KBM-7 (cell line): ENCODE results near the gene DEGS1.

ENCODE experiments used
- DNase-seq: peaks from one replicate; pipeline ENCODE4 v3.0.0-alpha.2; 2015
- in situ Hi-C: fragments of 300-500 bp; cut with MboI; formaldehyde crosslinking; loops from 2 replicates; pipeline ENCODE4 v1.14.3; 2020; ENCODE audit warnings: low sequenced_read_pairs, low pct_unique_long_range_greater_than_20kb, mixed read lengths

The DEGS1 gene

DNA sequence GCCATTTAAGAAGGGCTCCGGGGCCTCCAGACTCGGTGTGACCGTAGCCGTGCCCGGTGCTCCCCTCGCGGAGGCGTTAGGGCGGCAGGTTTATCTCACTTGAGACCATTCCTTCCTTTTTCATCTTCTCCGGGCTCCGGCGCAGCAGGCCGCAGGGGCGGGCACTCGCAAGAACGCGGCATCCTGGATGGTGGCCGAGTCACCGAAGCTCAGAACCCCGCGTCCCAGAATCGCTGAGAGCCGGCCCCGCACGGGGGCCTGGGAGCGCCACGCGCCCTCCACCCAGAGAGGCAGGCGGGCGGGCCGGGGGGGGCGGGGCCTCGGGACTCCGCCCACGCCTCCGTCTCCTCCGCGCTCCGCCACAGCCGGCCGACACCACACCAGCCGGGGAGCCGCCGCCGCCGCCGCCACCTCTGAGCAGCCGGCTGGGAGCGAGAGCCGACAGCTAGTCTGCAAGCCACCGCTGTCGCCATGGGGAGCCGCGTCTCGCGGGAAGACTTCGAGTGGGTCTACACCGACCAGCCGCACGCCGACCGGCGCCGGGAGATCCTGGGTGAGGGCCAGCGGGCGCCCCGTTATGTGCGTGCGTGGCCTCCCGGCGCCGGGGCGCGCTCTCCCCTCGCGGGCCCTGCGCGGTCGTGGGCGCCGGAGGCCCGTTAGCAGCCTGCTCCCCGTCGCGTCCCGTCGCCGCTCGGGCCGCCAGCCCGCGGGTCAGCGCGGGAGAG lies at the start of gene DEGS1:
Gene DEGS1 (plus strand): TSS at position 375 of the 725 bp plus-strand sequence. CDS start 97 bp downstream, at position 472.
- peak; percentile 91 for DNase-seq
- in situ Hi-C loops, result no loop called here

GRCh38 chr1:224133741-224134299 lies 49.2 kb upstream of the DEGS1 start:
- DNase-seq, result no peak
- in situ Hi-C loops, result no loop called here

DNA sequence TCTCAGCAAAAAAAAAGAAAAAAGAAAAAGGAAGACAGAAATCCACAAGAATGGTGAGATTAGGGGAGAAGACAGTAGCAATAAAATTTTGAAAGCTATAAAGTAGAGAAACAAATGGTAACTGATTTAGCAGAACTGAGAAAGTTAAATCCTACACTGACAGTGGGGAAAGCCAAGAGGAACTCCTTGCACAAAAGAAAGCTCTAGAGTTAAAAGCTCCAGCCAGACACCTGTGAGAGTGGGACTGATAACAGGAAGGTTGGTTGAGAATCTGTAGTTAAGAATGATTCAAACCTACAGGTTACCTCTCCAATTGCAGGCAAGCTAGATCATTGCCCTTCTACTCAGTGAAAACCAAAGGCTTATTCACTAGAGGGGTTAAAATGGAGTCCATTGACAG lies 45.5 kb upstream of the DEGS1 start:
- no peak for DNase-seq
- in situ Hi-C loops, result no loop called here

- no peak for DNase-seq
- in situ Hi-C loops, result no loop called here
These were observed 44.8 kb upstream of the DEGS1 start for GRCh38 chr1:224138198-224138597.

DNA sequence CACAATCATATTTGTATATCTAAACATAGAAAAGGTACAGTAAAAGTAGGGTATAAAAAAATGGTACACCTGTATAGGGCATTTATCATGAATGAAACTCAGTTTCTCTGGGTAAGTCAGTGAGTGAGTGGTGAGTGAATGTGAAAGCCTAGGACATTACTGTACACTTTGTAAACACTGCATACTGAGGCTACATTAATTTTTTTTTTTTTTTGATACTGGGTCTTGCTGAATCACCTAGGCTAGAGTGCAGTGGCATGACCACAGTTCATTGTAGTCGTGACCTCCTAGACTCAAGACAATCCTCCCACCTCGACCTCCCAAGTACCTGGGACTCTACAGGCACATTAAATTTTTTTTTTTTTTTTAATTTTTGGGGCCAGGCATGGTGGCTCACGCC lies 41.3 kb upstream of the DEGS1 start:
- DNase-seq, result no peak
- in situ Hi-C loops, result no loop called here

DNA sequence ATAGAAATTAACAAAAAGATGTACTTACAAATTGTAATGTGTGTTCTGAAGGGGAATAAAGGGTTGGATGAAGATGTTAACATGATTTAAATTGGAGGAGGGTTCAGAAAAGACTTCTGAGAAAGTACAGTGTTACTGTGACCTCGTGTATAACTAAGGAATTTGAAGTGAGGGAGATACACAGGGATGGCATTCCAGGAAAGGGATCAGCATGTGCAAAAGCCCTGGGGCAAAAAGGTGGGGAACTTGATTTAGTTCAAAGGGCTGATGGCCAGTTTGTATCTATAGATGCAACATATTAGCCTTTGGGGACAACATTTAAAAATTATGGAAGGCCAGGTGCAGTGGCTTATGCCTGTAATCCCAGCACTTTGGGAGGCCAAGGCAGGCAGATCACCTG lies 33.3 kb upstream of the DEGS1 start:
- in situ Hi-C loops, result no loop called here
- no peak for DNase-seq

DNA sequence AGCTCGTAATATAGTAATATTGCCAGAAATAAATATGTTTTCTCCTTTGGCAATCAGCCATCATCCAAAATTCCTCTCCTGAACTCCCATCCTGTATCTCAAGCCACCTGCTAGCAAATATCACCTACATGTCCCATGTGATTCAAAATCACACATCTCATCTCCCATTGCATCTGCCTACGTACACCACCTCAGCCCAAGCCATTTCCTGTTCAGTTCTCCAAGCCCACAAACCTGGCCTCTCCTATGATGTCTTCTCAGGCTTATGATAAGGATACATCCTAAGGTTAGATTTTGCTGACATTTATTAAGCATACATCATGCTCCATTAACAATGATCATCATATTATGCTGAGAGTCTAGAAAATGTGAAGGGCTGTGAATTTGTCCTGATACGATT lies 31.9 kb upstream of the DEGS1 start:
- in situ Hi-C loops, result no loop called here
- DNase-seq, result no peak

DNA sequence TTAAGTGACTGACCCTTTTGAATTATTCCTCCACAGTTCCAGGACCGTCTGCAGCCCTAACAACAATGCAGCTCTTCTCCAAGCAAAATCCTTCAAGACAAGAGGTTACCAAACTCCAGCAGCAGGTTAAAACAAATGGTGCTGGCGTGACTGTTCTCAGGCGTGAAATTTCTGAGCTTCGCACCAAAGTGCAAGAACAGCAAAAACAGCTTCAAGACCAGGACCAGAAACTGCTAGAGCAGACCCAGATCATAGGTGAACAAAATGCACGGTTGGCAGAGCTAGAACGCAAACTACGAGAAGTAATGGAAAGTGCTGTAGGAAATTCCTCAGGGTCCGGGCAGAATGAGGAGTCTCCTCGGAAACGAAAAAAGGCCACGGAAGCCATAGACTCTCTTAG lies 25.7 kb upstream of the DEGS1 start:
- no peak for DNase-seq
- in situ Hi-C loops, result no loop called here

DNA sequence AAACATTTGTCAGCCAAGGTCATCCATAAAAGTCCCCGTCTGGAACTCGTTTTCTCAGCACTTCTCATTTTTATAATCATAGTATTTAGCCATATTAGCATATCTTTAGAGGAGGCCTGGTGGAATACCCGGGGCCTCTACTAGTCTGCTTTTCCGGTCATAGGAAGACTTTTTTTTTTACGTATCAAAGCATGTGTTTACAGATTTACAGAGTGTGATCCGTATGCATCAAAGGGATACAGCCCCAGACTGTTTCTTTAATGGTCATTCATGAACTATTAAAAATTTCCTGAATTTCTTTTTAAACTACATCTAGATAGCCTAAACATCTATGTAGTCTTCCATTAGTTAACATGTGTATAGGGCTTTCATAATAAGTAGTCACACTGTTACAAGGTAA lies 23.5 kb upstream of the DEGS1 start:
- in situ Hi-C loops, result no loop called here
- no peak for DNase-seq

GRCh38 chr1:224160171-224160682 lies 22.8 kb upstream of the DEGS1 start:
- no peak for DNase-seq
- in situ Hi-C loops, result no loop called here

DNA sequence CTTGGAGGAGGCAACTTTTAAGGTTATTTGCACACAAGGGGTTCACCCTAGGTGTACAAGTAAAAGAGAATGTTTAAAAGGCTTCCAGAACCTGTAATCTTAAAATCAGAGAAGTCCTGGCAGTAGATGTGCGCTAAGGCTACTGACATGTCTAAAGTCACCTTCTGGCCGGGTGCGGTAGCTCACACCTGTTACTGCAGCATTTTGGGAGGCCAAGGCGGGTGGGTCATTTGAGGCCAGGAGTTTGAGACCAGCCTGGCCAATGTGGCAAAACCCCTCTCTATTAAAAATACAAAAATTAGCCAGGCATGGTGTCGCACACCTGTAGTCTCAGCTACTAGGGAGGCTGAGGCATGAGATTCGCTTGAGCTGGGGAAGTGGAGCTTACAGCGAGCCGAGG lies 20.3 kb upstream of the DEGS1 start:
- in situ Hi-C loops, result no loop called here
- no peak for DNase-seq

GRCh38 chr1:224163311-224163710 lies 19.7 kb upstream of the DEGS1 start:
- in situ Hi-C loops, result no loop called here
- no peak for DNase-seq

GRCh38 chr1:224168859-224169380 lies 14.1 kb upstream of the DEGS1 start:
- peak; percentile 82 for DNase-seq
- in situ Hi-C loops, result no loop called here

- DNase-seq, result no peak
- in situ Hi-C loops, result no loop called here
These were observed 13.2 kb upstream of the DEGS1 start for GRCh38 chr1:224169718-224170270.

DNA sequence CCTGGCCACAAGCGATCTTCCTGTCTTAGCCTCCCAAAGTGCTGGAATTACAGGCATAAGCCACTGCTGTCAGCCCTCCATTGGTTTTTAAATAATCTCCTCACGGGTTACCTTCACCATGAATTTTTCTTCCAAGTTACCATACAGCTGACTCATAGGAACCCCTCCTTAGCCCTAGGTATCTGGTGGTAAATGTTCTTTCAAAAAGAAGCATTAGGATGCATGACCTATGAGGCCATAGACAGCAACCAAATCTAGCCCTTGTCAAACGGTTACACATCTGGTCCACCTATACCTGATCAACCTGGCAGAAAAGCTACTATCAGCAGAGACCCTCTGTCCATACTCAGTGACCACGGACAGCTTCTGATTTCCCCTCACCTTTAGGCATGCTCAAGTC lies 12.7 kb upstream of the DEGS1 start:
- no peak for DNase-seq
- in situ Hi-C loops, result no loop called here

- DNase-seq, result peak; percentile 45
- in situ Hi-C loops, result no loop called here
These were observed 12.1 kb upstream of the DEGS1 start for GRCh38 chr1:224170748-224171478.

DNA sequence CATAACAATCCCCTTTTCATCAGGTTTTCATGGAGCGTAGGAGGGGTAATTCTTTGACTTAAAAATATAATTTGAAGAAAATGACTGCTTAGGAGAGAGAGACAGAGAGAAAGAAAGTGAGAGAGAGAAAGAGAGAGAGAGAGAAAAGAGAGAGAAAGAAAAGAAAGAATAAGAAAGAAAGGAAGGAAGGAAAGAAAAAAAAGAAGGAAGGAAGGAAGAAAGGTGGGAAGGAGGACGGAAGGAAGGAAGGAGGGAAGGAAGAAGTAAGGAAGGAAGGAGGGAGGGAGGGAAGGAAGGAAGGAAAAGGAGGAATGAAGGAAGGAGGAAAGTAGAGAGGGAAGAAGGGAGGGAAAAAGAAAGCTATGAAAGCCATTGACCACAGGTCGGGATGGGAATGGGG lies 10.8 kb upstream of the DEGS1 start:
- no peak for DNase-seq
- in situ Hi-C loops, result no loop called here

DNA sequence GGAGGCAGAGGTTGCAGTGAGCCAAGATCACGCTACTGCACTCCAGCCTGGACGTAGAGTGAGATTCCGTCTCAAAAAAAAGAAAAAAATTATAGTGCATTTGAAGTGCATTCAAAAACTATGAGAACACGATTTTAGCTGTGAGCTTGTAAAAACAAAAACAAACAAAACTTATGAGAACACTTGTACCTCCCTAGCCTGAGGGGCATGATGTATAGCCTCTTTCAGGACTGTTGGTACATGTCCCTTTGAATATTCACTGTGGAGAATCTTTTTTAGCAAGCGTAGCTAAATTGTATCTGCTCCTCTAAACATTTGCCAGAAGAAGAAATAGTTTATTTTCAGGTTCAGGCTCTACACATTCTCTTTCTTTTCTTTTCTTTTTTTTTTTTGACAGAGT lies 9.5 kb upstream of the DEGS1 start:
- no peak for DNase-seq

GRCh38 chr1:224175617-224176016 lies 7.4 kb upstream of the DEGS1 start:
- no peak for DNase-seq
- in situ Hi-C loops, result no loop called here

More for the DNA sequence above, 9.5 kb upstream of the DEGS1 start:
- in situ Hi-C loops, result no loop called here
